ENCODE data around the gene TTLL9. TPM values are rescaled to one million over a fixed set of nuclear protein-coding genes. Genes with fewer than 3 reads are reported as not detected.

TTLL9 gene
- total RNA-seq, 4 donors from 2014 or later: 0.40 to 1.5 (median 1.2) TPM

GRCh38 chr20:31894980-31895675 is 24.7 kb downstream of the TTLL9 start:
- H3K36me3 ChIP-seq: no peaks in the 10 kb centered on the region
- WGBS, 2 donors: 45 to 56% methylated on average over 8 of the region's 8 CpGs
- H3K4me1 ChIP-seq: no peaks in the 10 kb centered on the region
- TF ChIP-seq POLR2A (IDR thresholded peaks at IDR 0.05) (no peak), CTCF (IDR thresholded peaks at IDR 0.05) (no peak)
- H3K4me3 ChIP-seq (replicated peaks in 1 of 3): no peak overlapping the region
- peak overlapping the region; percentile 42 to 76 (median 71) for H3K27ac ChIP-seq
- DNase-seq: peak; percentile 69 to 71
- intact Hi-C loops (cut with DNase I): no loop called here
- no peaks in the 10 kb centered on the region for H3K27me3 ChIP-seq
- H3K9me3 ChIP-seq: no peaks in the 10 kb centered on the region

GRCh38 chr20:31896049-31896448 is 25.6 kb downstream of the TTLL9 start:
- DNase-seq: no peak
- Histone ChIP-seq H3K4me3 (replicated peaks in 1 of 3) (no peak overlapping the region), H3K27ac (no peak overlapping the region), H3K36me3 (no peaks in the 10 kb centered on the region), H3K4me1 (no peaks in the 10 kb centered on the region), H3K9me3 (no peaks in the 10 kb centered on the region), H3K27me3 (no peaks in the 10 kb centered on the region)
- TF ChIP-seq POLR2A (IDR thresholded peaks at IDR 0.05): no peak
- TF ChIP-seq CTCF (IDR thresholded peaks at IDR 0.05): no peak
- intact Hi-C loops (cut with DNase I): no loop called here
- WGBS, 2 donors: 95 to 96% methylated on average over 9 of the region's 9 CpGs

- intact Hi-C loops (cut with DNase I): no loop called here
- no peaks in the 10 kb centered on the region for H3K36me3 ChIP-seq
- no peaks in the 10 kb centered on the region for H3K9me3 ChIP-seq
- H3K27me3 ChIP-seq: no peaks in the 10 kb centered on the region
- no peak overlapping the region for H3K27ac ChIP-seq
- 77 to 80% methylated on average over 8 to 9 of the region's 9 CpGs for WGBS, 2 donors
- TF ChIP-seq POLR2A (IDR thresholded peaks at IDR 0.05) (no peak), CTCF (IDR thresholded peaks at IDR 0.05) (no peak)
- H3K4me1 ChIP-seq: no peaks in the 10 kb centered on the region
- DNase-seq: no peak
- no peak overlapping the region for H3K4me3 ChIP-seq (replicated peaks in 1 of 3)
These were observed 27.1 kb downstream of the TTLL9 start for GRCh38 chr20:31897541-31897940.

DNA sequence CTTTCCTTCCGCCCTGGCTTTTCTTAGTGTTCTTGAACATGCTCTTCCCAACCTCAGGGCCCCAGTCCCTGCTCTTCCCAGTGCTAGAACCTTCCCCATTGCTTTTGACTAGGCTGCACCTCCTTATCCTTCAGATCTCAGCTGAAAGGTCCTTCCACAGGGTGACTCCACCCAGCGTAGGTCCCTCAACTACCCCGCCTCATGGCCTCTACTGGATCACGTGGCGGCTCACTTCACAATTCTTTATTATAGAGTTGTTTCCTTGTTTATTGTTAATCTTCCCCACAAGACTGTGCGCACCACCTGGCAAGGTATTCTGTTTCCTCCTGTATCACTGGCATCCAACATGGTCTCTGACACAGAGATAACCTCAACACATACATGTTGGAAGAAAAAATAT is 31.2 kb downstream of the TTLL9 start:
- no peaks in the 10 kb centered on the region for H3K4me1 ChIP-seq
- WGBS, 2 donors: 91 to 93% methylated on average over 6 of the region's 6 CpGs
- H3K4me3 ChIP-seq (replicated peaks in 1 of 3): no peak overlapping the region
- H3K27me3 ChIP-seq: no peaks in the 10 kb centered on the region
- DNase-seq: no peak
- H3K36me3 ChIP-seq: no peaks in the 10 kb centered on the region
- TF ChIP-seq CTCF (IDR thresholded peaks at IDR 0.05) (no peak), POLR2A (IDR thresholded peaks at IDR 0.05) (no peak)
- H3K27ac ChIP-seq: no peak overlapping the region
- H3K9me3 ChIP-seq: no peaks in the 10 kb centered on the region
- intact Hi-C loops (cut with DNase I): no loop called here

DNA sequence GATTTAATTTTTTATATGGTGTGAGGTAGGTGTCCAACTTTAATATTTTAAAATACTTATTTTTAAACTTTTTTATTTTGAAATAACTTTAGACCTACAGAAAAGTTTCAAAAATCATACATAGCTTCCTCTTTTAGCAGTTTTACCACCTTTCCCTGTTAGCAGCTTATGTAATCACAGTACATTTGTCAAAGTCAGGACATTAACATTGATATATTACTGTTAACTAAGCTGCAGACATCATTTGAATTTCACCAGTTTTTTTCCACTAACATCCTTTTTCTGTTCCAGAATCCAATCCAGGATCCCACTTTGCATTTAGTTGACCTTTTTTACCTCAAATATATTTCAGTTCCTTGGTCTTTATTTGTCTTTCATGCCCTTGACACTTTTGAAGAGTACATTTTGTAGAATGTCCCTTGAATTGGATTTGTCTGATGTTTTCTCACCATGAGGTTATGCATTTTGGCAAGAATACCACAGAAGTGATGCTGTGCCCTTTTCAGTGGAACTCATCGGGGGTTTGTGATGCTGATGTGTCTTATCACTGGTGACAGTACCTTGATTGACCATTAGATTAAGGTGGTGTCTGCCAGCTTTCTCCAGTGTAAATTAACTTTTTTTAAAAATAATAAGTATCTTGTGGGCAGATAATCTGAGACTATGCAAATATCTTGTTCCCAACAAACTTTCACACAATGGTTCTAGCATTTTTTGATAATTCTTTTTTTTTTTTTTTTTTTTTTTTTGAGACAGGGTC is 33.4 kb downstream of the TTLL9 start:
- Histone ChIP-seq H3K9me3 (no peaks in the 10 kb centered on the region), H3K27ac (no peak overlapping the region), H3K36me3 (no peaks in the 10 kb centered on the region), H3K4me1 (no peaks in the 10 kb centered on the region), H3K4me3 (replicated peaks in 1 of 3) (no peak overlapping the region), H3K27me3 (no peaks in the 10 kb centered on the region)
- no peak for DNase-seq
- intact Hi-C loops (cut with DNase I): no loop called here
- no peak for TF ChIP-seq POLR2A (IDR thresholded peaks at IDR 0.05)
- no peak for TF ChIP-seq CTCF (IDR thresholded peaks at IDR 0.05)
- WGBS, 2 donors: 71 to 83% methylated on average over 1 of the region's 1 CpG

Measured in thyroid gland (tissue), 4 donors.